Liver (tissue), 9 donors: ENCODE measurements around the gene SURF6. TPM values are rescaled to one million over a fixed set of nuclear protein-coding genes. Genes with fewer than 3 reads are reported as not detected.
"Not testable (repeated sequence)": the region's sequence is repeated elsewhere in the genome, so short reads cannot be mapped to it uniquely, and the experiment has no call there.

Experiments
- DNase-seq: peaks from one replicate; pipeline ENCODE4 v3.0.0-alpha.2; 2017; ENCODE audit warnings: low spot score
- H3K27ac ChIP-seq, 2 donors: one replicate each; pipeline ENCODE4 v1.7.0; 2013; ENCODE audit warnings: inconsistent platforms in 2 of 2, low read length in 2 of 2, control low read depth in 1 of 2, low read depth in 1 of 2, mild to moderate bottlenecking in 1 of 2
- H3K27me3 ChIP-seq, 4 donors: one replicate each; pipeline versions ENCODE4 v1.6.1 to v1.7.0; 2013; ENCODE audit warnings: low read length in 3 of 4, inconsistent platforms in 1 of 4, mild to moderate bottlenecking in 1 of 4, moderate library complexity in 1 of 4; ENCODE audit not compliant: control insufficient read depth in 4 of 4, insufficient read depth in 4 of 4
- H3K36me3 ChIP-seq, 4 donors: one replicate each; pipeline versions ENCODE4 v1.6.1 to v1.7.0; 2013; ENCODE audit warnings: low read length in 3 of 4, mild to moderate bottlenecking in 3 of 4, low read depth in 1 of 4, moderate library complexity in 1 of 4; ENCODE audit not compliant: control insufficient read depth in 4 of 4, insufficient read depth in 3 of 4
- H3K4me1 ChIP-seq, 4 donors: one replicate each; pipeline versions ENCODE4 v1.6.1 to v1.7.0; 2013; ENCODE audit warnings: low read length in 3 of 4, mild to moderate bottlenecking in 3 of 4, moderate library complexity in 1 of 4; ENCODE audit not compliant: control insufficient read depth in 4 of 4, insufficient read depth in 4 of 4
- H3K4me3 ChIP-seq, 3 donors: one replicate each; pipeline versions ENCODE4 v1.6.1 to v1.7.0; 2013; ENCODE audit warnings: low read length in 3 of 3, control low read depth in 1 of 3, low read depth in 1 of 3, mild to moderate bottlenecking in 1 of 3
- H3K9ac ChIP-seq, 2 donors: one replicate each; pipeline ENCODE4 v1.7.0; 2013; ENCODE audit warnings: low read length in 2 of 2, mild to moderate bottlenecking in 2 of 2, moderate library complexity in 2 of 2, control low read depth in 1 of 2, low read depth in 1 of 2
- H3K9me3 ChIP-seq, 4 donors: one replicate each; pipeline versions ENCODE4 v1.6.1 to v1.7.0; 2013; ENCODE audit warnings: low read length in 3 of 4; ENCODE audit not compliant: control insufficient read depth in 4 of 4
- ATF3 ChIP-seq: IDR thresholded peaks from 2 replicates; pipeline ENCODE4 v1.6.1; 2016; ENCODE audit warnings: antibody characterized with exemption
- CTCF ChIP-seq: fragments of 150-350 bp; IDR thresholded peaks from 2 replicates; pipeline ENCODE4 v1.5.1; 2017; ENCODE audit warnings: improper control_type of control experiment, low read depth, low read length; ENCODE audit not compliant: missing input control
- EGR1 ChIP-seq, 2 donors: IDR thresholded peaks; 2 replicates each; pipeline ENCODE4 v1.6.1; 2016 to 2018; ENCODE audit warnings: antibody characterized with exemption in 2 of 2, low read depth in 2 of 2
- FOXA1 ChIP-seq: IDR thresholded peaks from 2 replicates; pipeline ENCODE4 v1.6.1; 2016; ENCODE audit warnings: antibody characterized with exemption
- FOXA2 ChIP-seq: IDR thresholded peaks from 2 replicates; pipeline ENCODE4 v1.6.1; 2016; ENCODE audit warnings: antibody characterized with exemption
- GABPA ChIP-seq, 2 donors: IDR thresholded peaks in 1 of 2; conservative IDR thresholded peaks in 1 of 2; 2 replicates each; pipeline ENCODE4 v1.6.1; 2016; ENCODE audit warnings: antibody characterized with exemption in 2 of 2, mild to moderate bottlenecking in 1 of 2, moderate library complexity in 1 of 2
- HNF4A ChIP-seq, 2 donors: conservative IDR thresholded peaks; 2 replicates each; pipeline ENCODE4 v1.6.1; 2016; ENCODE audit warnings: antibody characterized with exemption in 2 of 2, mild to moderate bottlenecking in 2 of 2
- HNF4G ChIP-seq: IDR thresholded peaks from 2 replicates; pipeline ENCODE4 v1.6.1; 2016; ENCODE audit warnings: antibody characterized with exemption
- JUND ChIP-seq, 2 donors: IDR thresholded peaks; 2 replicates each; pipeline ENCODE4 v1.6.1; 2016; ENCODE audit warnings: antibody characterized with exemption in 2 of 2
- NR2F2 ChIP-seq: IDR thresholded peaks from 2 replicates; pipeline ENCODE4 v1.6.1; 2016; ENCODE audit warnings: antibody characterized with exemption
- RAD21 ChIP-seq, 2 donors: IDR thresholded peaks; 2 replicates each; pipeline ENCODE4 v1.6.1; 2016; ENCODE audit warnings: antibody characterized with exemption in 2 of 2, mild to moderate bottlenecking in 2 of 2
- RXRA ChIP-seq, 2 donors: IDR thresholded peaks; 2 replicates each; pipeline ENCODE4 v1.6.1; 2017 to 2018; ENCODE audit warnings: antibody characterized with exemption in 2 of 2, mild to moderate bottlenecking in 1 of 2
- SP1 ChIP-seq: IDR thresholded peaks from 2 replicates; pipeline ENCODE4 v1.6.1; 2018; ENCODE audit warnings: antibody characterized with exemption, mild to moderate bottlenecking
- TAF1 ChIP-seq: conservative IDR thresholded peaks from 2 replicates; pipeline ENCODE4 v1.6.1; 2016; ENCODE audit warnings: antibody characterized with exemption, mild to moderate bottlenecking
- WGBS: extraction: QIAGEN DNeasy Blood & Tissue Kit; methylation state at CpG from one replicate; pipeline ENCODE4 v1.1.7; 2013; 5-methylcytosine and 5-hydroxymethylcytosine counted together
- polyA plus RNA-seq, 2 donors: library from polyadenylated mRNA; stranded (reverse) in 1 of 2; unstranded in 1 of 2; fragments of 200-250 nt in 1 of 2; fragments of >200 nt in 1 of 2; fragmentation: Nextera tagmentation in 1 of 2; extraction: Ambion mirVana in 1 of 2; gene quantifications; one replicate each; pipeline versions ENCODE4 v1.2.1 to v1.2.3, GENCODE V29; 2013 to 2015
- total RNA-seq, 2 donors: library from RNA; depleted of rRNA; stranded (reverse); fragments of >200 nt; gene quantifications; one replicate each; pipeline ENCODE4 v1.2.3, GENCODE V29; 2014
- TF ChIP-seq, protein P1 (sequence below): IDR thresholded peaks from 2 replicates; pipeline ENCODE4 v1.6.1; 2016; ENCODE audit warnings: antibody characterized with exemption
- TF ChIP-seq, protein P2 (sequence below): IDR thresholded peaks from 2 replicates; pipeline ENCODE4 v1.6.1; 2016; ENCODE audit warnings: antibody characterized with exemption, mild to moderate bottlenecking
- TF ChIP-seq, protein P3 (sequence below): IDR thresholded peaks from 2 replicates; pipeline ENCODE4 v1.6.1; 2016; ENCODE audit warnings: antibody characterized with exemption
- donor health status: healthy.
- donor health status: healthy.
- donor health status: healthy.
- donor health status: healthy.
- donor health status: healthy.

Gene SURF6
- total and polyA plus RNA-seq, 4 donors: 4.1 to 12.9 (median 7.2) TPM

GRCh38 chr9:133378408-133378962, 42.5 kb upstream of the SURF6 start:
- H3K9me3 ChIP-seq: no peaks in the 10 kb centered on the region
- no peak for TF ChIP-seq CTCF
- TF ChIP-seq HNF4A (conservative IDR thresholded peaks at IDR 0.05): no peak
- no peak for TF ChIP-seq HNF4G
- no peak overlapping the region for H3K27ac ChIP-seq
- H3K9ac ChIP-seq: no peak overlapping the region
- 94% methylated on average over 1 of the region's 1 CpG for WGBS
- H3K27me3 ChIP-seq: no peaks in the 10 kb centered on the region
- H3K36me3 ChIP-seq: no peaks in the 10 kb centered on the region
- H3K4me1 ChIP-seq: peaks cover 0 to 19% (median 9%) of the 10 kb centered on the region in 4 donors
- H3K4me3 ChIP-seq: no peak overlapping the region
- DNase-seq: no peak

DNA sequence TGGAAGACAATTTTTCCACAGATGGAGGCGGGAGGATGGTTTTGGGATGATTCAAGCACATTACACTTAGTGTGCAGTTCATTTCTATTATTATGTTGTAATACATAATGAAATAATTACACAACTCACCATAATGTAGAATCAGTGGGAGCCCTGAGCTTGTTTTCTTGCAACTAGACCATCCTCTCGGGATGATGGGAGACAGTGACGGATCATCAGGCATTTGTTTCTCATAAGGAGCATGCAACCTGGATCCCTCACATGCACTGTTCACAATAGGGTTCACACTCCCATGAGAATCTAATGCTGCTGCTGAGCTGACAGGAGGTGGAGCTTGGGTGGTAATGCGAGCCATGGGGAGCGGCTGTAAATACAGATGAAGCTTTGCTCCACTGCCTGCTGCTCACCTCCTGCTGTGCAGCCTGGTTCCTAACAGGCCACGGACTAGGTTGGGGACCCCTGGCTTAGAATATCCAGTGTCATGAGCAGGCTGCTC, 41.8 kb upstream of the SURF6 start:
- no peak for DNase-seq
- no peak overlapping the region for H3K4me3 ChIP-seq
- H3K9ac ChIP-seq: no peak overlapping the region
- H3K4me1 ChIP-seq: peaks cover 3 to 27% (median 15%) of the 10 kb centered on the region in 4 donors
- no peak overlapping the region for H3K27ac ChIP-seq
- WGBS: 69% methylated on average over 6 of the region's 6 CpGs
- H3K9me3 ChIP-seq: no peaks in the 10 kb centered on the region
- peaks cover 0 to under 1% (median under 1%) of the 10 kb centered on the region in 4 donors for H3K36me3 ChIP-seq
- H3K27me3 ChIP-seq: no peaks in the 10 kb centered on the region
- TF ChIP-seq ATF3: no peak
- TF ChIP-seq FOXA2: no peak
- TF ChIP-seq FOXA1: no peak
- no peak for TF ChIP-seq GABPA (IDR thresholded peaks at IDR 0.05 in 1 of 2, conservative IDR thresholded peaks at IDR 0.05 in 1 of 2)
- no peak for TF ChIP-seq CTCF
- no peak for TF ChIP-seq JUND (IDR thresholded peaks at IDR 0.05)
- no peak for TF ChIP-seq HNF4A (conservative IDR thresholded peaks at IDR 0.05)
- TF ChIP-seq, protein P1, sequence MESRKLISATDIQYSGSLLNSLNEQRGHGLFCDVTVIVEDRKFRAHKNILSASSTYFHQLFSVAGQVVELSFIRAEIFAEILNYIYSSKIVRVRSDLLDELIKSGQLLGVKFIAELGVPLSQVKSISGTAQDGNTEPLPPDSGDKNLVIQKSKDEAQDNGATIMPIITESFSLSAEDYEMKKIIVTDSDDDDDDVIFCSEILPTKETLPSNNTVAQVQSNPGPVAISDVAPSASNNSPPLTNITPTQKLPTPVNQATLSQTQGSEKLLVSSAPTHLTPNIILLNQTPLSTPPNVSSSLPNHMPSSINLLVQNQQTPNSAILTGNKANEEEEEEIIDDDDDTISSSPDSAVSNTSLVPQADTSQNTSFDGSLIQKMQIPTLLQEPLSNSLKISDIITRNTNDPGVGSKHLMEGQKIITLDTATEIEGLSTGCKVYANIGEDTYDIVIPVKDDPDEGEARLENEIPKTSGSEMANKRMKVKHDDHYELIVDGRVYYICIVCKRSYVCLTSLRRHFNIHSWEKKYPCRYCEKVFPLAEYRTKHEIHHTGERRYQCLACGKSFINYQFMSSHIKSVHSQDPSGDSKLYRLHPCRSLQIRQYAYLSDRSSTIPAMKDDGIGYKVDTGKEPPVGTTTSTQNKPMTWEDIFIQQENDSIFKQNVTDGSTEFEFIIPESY: no peak
- TF ChIP-seq EGR1 (IDR thresholded peaks at IDR 0.05; ENCODE audit: low read depth in 2 of 2): no peak
- no peak for TF ChIP-seq SP1
- no peak for TF ChIP-seq TAF1
- TF ChIP-seq RAD21 (IDR thresholded peaks at IDR 0.05): no peak
- no peak for TF ChIP-seq NR2F2
- TF ChIP-seq, protein P2, sequence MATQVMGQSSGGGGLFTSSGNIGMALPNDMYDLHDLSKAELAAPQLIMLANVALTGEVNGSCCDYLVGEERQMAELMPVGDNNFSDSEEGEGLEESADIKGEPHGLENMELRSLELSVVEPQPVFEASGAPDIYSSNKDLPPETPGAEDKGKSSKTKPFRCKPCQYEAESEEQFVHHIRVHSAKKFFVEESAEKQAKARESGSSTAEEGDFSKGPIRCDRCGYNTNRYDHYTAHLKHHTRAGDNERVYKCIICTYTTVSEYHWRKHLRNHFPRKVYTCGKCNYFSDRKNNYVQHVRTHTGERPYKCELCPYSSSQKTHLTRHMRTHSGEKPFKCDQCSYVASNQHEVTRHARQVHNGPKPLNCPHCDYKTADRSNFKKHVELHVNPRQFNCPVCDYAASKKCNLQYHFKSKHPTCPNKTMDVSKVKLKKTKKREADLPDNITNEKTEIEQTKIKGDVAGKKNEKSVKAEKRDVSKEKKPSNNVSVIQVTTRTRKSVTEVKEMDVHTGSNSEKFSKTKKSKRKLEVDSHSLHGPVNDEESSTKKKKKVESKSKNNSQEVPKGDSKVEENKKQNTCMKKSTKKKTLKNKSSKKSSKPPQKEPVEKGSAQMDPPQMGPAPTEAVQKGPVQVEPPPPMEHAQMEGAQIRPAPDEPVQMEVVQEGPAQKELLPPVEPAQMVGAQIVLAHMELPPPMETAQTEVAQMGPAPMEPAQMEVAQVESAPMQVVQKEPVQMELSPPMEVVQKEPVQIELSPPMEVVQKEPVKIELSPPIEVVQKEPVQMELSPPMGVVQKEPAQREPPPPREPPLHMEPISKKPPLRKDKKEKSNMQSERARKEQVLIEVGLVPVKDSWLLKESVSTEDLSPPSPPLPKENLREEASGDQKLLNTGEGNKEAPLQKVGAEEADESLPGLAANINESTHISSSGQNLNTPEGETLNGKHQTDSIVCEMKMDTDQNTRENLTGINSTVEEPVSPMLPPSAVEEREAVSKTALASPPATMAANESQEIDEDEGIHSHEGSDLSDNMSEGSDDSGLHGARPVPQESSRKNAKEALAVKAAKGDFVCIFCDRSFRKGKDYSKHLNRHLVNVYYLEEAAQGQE: no peak
- no peak for TF ChIP-seq RXRA (IDR thresholded peaks at IDR 0.05)
- TF ChIP-seq, protein P3, sequence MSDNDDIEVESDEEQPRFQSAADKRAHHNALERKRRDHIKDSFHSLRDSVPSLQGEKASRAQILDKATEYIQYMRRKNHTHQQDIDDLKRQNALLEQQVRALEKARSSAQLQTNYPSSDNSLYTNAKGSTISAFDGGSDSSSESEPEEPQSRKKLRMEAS: no peak

GRCh38 chr9:133377280-133377679, 41.3 kb upstream of the SURF6 start:
- not testable (repeated sequence) for H3K27me3 ChIP-seq, H3K4me3 ChIP-seq, H3K27ac ChIP-seq, H3K36me3 ChIP-seq, H3K9ac ChIP-seq, DNase-seq, H3K9me3 ChIP-seq
- 92% methylated on average over 14 of the region's 14 CpGs for WGBS
- H3K4me1 ChIP-seq: peaks cover 5 to 31% (median 20%) of the 10 kb centered on the region in 4 donors
